ENCODE results near the gene DPYD.

DPYD gene

DNA sequence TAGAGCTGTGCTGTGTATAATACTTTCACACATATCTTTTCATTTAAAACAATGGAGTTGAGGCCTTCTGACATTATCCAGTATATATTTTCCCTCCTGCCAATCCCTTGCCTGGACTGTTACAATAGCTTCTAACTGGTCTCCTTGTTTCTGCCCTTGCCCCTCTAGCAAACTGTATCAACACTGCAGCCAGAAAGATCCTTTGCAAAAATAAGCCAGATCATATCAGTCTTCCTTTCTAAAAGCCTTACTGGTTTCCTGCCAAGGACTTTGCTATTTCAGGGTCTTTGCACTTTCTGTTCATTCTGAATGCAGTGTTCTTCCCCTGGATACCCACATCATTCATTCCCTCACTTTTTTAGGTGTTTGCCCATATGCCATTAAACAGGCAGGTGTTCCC, 829.2 kb downstream of the DPYD start:
- in situ Hi-C loops (cut with MboI; ENCODE audit: low sequenced_read_pairs, unreplicated experiment) = no loop called here
- no peak for DNase-seq (ENCODE audit: low spot score)
- TF ChIP-seq, protein P1, sequence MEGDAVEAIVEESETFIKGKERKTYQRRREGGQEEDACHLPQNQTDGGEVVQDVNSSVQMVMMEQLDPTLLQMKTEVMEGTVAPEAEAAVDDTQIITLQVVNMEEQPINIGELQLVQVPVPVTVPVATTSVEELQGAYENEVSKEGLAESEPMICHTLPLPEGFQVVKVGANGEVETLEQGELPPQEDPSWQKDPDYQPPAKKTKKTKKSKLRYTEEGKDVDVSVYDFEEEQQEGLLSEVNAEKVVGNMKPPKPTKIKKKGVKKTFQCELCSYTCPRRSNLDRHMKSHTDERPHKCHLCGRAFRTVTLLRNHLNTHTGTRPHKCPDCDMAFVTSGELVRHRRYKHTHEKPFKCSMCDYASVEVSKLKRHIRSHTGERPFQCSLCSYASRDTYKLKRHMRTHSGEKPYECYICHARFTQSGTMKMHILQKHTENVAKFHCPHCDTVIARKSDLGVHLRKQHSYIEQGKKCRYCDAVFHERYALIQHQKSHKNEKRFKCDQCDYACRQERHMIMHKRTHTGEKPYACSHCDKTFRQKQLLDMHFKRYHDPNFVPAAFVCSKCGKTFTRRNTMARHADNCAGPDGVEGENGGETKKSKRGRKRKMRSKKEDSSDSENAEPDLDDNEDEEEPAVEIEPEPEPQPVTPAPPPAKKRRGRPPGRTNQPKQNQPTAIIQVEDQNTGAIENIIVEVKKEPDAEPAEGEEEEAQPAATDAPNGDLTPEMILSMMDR (IDR thresholded peaks at IDR 0.05; ENCODE audit: borderline replicate concordance, control extremely low read depth, extremely low read depth, insufficient read depth, missing control alignments) = no peak

DNA sequence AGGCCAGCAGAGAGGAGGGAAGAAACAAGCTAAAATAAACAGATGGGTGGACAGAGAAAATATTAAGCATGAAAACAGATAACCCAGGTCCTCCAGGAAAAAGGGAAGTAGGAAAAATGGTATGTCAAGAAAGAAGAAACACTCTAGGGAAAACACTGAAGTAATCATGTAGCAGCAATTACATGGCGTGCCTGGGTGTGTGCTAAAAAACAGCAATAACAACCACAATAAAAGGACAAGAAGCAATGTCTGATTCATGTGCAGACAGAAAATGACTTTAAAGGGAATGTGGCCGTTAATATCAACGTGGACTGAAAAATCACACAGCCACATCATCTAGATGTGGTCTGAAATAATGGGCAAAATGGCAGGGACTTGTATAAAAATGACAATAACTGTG, 829.6 kb downstream of the DPYD start:
- no peak for DNase-seq (ENCODE audit: low spot score)
- TF ChIP-seq, protein P1 (IDR thresholded peaks at IDR 0.05; ENCODE audit: borderline replicate concordance, control extremely low read depth, extremely low read depth, insufficient read depth, missing control alignments) = no peak
- in situ Hi-C loops (cut with MboI; ENCODE audit: low sequenced_read_pairs, unreplicated experiment) = no loop called here

DNA sequence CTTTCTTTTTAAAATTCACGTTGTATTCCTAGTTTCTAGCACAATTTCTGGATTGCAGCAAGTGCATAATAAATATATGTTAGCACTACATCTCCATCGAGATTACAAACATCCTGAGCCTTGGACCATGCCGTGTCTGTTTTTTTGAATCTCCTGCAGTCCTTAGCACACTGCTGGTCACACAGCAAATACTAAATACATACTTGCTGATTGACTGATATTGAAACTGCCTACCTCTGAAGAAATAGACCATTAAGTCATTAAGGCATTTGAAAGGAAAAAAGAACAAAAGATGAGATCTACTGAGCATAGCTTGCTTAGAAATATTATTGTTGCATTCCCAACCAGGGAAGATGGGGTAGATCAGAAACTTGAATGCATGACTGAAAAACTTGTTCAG, 830.1 kb downstream of the DPYD start:
- TF ChIP-seq, protein P1 (IDR thresholded peaks at IDR 0.05; ENCODE audit: borderline replicate concordance, control extremely low read depth, extremely low read depth, insufficient read depth, missing control alignments) = no peak
- in situ Hi-C loops (cut with MboI; ENCODE audit: low sequenced_read_pairs, unreplicated experiment) = no loop called here

DNA sequence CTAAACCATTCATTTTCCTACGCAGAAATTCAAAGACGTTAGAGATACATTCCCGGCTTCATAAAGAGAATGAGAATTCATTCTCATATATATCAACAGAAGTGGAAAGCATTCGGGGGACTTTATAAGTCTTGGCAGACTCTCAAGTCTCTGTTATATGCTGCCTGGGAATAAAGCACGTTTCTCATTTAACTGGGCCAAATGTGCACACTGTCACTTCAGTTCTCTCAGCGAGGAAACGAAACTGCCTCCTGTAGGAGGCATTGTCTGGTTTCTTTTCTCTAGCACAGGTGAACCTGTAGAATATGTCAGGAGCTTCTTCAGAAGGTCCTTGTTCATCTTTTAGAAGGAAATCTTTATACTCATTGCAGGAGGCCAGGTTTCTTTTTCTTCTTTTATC, 831.7 kb downstream of the DPYD start:
- TF ChIP-seq, protein P1 (IDR thresholded peaks at IDR 0.05; ENCODE audit: borderline replicate concordance, control extremely low read depth, extremely low read depth, insufficient read depth, missing control alignments) = no peak
- no peak for DNase-seq (ENCODE audit: low spot score)
- in situ Hi-C loops (cut with MboI; ENCODE audit: low sequenced_read_pairs, unreplicated experiment) = no loop called here

More for the DNA sequence above, 830.1 kb downstream of the DPYD start:
- DNase-seq (ENCODE audit: low spot score) = no peak

DNA sequence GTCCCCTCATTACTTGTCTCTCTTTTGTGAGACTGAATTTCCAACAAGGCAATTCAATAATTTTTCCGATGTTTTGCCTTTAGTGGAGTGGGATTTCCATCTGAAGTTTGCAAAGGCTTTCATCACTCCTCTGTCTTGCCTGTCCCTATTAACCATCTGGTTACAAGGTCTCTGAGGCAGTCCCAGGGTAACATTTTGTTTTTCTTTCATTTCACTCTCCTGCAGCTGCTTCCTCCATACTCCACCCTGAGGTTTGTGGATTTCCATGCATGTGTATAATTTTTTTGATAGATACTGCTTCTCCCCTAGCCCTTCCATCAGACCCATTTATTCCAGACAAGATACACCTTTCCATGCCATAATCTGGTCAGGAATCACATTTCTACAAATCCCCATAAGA, 832.4 kb downstream of the DPYD start:
- in situ Hi-C loops (cut with MboI; ENCODE audit: low sequenced_read_pairs, unreplicated experiment) = no loop called here
- TF ChIP-seq, protein P1 (IDR thresholded peaks at IDR 0.05; ENCODE audit: borderline replicate concordance, control extremely low read depth, extremely low read depth, insufficient read depth, missing control alignments) = no peak
- no peak for DNase-seq (ENCODE audit: low spot score)

DNA sequence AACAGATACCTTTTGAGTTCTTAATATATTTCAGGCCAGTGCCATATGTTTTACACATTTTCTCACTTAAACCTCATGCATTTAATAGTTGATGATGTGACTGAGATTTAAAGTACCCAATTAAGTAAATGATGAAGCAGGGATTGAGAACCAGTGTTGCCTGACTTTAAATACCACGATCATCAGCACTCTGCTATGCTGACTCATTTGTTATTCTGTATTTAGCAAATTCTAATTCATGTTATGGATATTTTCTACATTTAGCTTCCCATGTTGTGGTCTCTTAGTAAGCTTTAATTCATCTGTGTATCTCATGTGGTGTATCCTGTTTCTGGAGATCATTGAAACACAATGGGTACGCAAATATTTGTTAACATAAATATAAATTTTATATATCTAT, 836.3 kb downstream of the DPYD start:
- TF ChIP-seq, protein P1 (IDR thresholded peaks at IDR 0.05; ENCODE audit: borderline replicate concordance, control extremely low read depth, extremely low read depth, insufficient read depth, missing control alignments) = no peak
- in situ Hi-C loops (cut with MboI; ENCODE audit: low sequenced_read_pairs, unreplicated experiment) = no loop called here
- no peak for DNase-seq (ENCODE audit: low spot score)
